Activated T-helper 1 cell treated with anti-CD3 and anti-CD28 coated beads, Interleukin-12 subunit alpha, Interleukin-12 subunit beta, Interleukin-2, Interleukin-4 antibody, amounts not matched to agents 30 ng/mL and 10 ng/mL and 1 ng/mL, durations not matched to agents 14 hours and 24 hours and 36 hours (primary cell): Measurements from ENCODE around the gene RFPL2. TPM values are rescaled to one million over a fixed set of nuclear protein-coding genes. Genes with fewer than 3 reads are reported as not detected.

Experiments used
- DNase-seq: peaks from one replicate; pipeline ENCODE4 v3.0.0; 2021; ENCODE audit warnings: low spot score
- H3K27ac Mint-ChIP-seq: one replicate; pipeline ENCODE4 v1.8.0; 2021; ENCODE audit warnings: mild to moderate bottlenecking, mixed read lengths
- H3K27me3 Mint-ChIP-seq: one replicate; pipeline ENCODE4 v1.8.0; 2022; ENCODE audit warnings: mild to moderate bottlenecking, moderate library complexity, mixed read lengths; ENCODE audit not compliant: insufficient read depth
- H3K36me3 Mint-ChIP-seq: one replicate; pipeline ENCODE4 v1.8.0; 2021; ENCODE audit warnings: low read depth, mixed read lengths
- H3K4me1 Mint-ChIP-seq: one replicate; pipeline ENCODE4 v1.8.0; 2021; ENCODE audit warnings: low read depth, mixed read lengths
- H3K4me3 Mint-ChIP-seq: one replicate; pipeline ENCODE4 v1.8.0; 2021; ENCODE audit warnings: mild to moderate bottlenecking, moderate library complexity, mixed read lengths
- H3K9me3 Mint-ChIP-seq: one replicate; pipeline ENCODE4 v1.8.0; 2021; ENCODE audit warnings: mixed read lengths
- intact Hi-C: fragments of 100-400 bp; cut with micrococcal nuclease; formaldehyde crosslinking; loops from one replicate; pipeline ENCODE4 v1.15.1; 2024
- total RNA-seq: library from RNA; stranded (reverse); gene quantifications from 2 replicates; pipeline ENCODE4 v1.2.3, GENCODE V29; 2022

The RFPL2 gene
- total RNA-seq, 1 donor from 2014 or later = 0.26 TPM

DNA sequence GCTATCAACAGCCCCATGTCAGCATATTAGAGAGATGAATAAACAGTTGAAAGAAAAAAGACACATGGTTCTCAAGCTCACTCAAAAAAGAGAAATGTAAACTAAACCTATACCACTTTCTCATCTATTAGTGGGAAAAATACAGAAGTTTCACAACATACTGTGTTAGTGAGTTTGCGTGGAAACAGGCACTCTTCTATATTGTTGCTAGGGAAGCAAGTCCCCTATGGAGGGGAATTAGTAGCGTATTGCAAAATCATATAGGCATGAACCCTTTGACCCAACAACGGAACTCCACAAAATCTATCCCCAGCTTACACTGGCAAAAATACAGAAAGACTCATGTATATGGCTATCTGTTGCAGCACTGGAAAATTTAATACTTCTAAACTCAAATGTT lies 14.2 kb upstream of the RFPL2 start:
- Mint-ChIP-seq H3K9me3 (no peaks in the 10 kb centered on the region), H3K4me3 (no peak overlapping the region), H3K36me3 (no peaks in the 10 kb centered on the region), H3K4me1 (no peaks in the 10 kb centered on the region), H3K27me3 (peaks cover 39% of the 10 kb centered on the region), H3K27ac (no peak overlapping the region)
- intact Hi-C loops = no loop called here
- no peak for DNase-seq

- Mint-ChIP-seq H3K9me3 (no peaks in the 10 kb centered on the region), H3K36me3 (no peaks in the 10 kb centered on the region), H3K4me3 (no peak overlapping the region), H3K27ac (no peak overlapping the region), H3K4me1 (no peaks in the 10 kb centered on the region), H3K27me3 (peaks cover 40% of the 10 kb centered on the region)
- intact Hi-C loops = no loop called here
- no peak for DNase-seq
These were observed 13.6 kb upstream of the RFPL2 start for GRCh38 chr22:32218470-32218869.

DNA sequence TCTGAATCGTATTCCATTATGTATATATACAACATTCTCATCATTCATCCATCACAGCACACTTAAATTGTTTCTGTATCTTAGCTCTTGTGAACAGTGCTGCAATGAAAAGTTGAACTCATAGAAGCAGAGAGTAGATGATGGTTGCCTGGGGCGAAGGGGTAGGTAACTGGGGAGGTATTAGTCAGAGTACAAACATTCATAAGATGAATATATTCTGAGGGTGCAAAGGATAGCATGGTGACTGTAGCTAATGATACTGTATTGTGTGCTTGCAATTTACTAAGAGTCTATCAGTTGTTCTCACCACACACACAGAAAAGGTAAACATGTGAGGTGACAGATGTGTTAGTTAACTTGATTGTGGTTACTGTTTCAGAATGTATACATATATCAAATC lies 12.6 kb upstream of the RFPL2 start:
- intact Hi-C loops = no loop called here
- Mint-ChIP-seq H3K4me3 (no peak overlapping the region), H3K4me1 (no peaks in the 10 kb centered on the region), H3K36me3 (no peaks in the 10 kb centered on the region), H3K27me3 (peaks cover 40% of the 10 kb centered on the region), H3K27ac (no peak overlapping the region), H3K9me3 (no peaks in the 10 kb centered on the region)
- DNase-seq = no peak

DNA sequence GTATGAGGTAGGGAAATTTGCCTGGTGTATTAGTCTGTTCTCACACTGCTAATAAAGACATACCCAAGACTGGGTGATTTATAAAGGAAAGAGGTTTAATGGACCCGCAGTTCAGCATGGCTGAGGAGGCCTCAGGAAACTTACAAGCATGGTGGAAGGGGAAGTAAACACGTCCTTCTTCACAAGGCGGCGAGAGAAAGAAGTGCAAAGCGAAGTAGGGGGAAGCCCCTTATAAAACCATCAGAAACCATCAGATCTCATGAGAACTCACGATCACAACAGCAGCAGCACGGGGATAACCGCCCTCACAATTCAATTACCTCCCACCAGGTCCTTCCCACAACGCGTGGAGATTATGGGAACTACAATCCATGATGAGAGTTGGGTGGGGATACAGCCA lies 12.0 kb upstream of the RFPL2 start:
- DNase-seq = no peak
- Mint-ChIP-seq H3K36me3 (no peaks in the 10 kb centered on the region), H3K4me3 (no peak overlapping the region), H3K9me3 (no peaks in the 10 kb centered on the region), H3K27me3 (peaks cover 40% of the 10 kb centered on the region), H3K4me1 (no peaks in the 10 kb centered on the region), H3K27ac (no peak overlapping the region)
- intact Hi-C loops = no loop called here

DNA sequence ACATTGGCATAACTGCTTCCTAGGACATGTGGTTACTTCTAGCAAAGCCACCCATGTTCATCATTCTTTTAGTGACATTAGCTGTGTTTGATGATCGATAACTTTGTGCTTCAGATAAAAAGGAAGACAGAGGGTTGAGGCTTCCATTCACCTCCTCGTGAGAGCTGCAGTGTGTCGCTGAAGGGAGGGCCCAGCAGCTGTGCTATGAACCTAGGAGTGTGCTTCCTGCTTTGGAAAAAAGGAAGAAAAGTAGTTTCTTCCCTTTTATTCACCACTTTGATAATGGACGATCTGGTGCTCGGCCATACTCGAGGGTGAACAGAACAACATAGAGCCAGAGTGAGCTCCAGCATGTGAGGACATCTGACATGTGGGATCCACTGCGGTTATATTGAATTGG lies 6.1 kb upstream of the RFPL2 start:
- Mint-ChIP-seq H3K4me1 (peaks cover 12% of the 10 kb centered on the region), H3K27ac (no peak overlapping the region), H3K36me3 (no peaks in the 10 kb centered on the region), H3K9me3 (no peaks in the 10 kb centered on the region), H3K4me3 (no peak overlapping the region), H3K27me3 (peaks cover 15% of the 10 kb centered on the region)
- intact Hi-C loops = no loop called here
- DNase-seq = no peak

GRCh38 chr22:32208681-32209080 lies 3.8 kb upstream of the RFPL2 start:
- DNase-seq = no peak
- H3K4me1 Mint-ChIP-seq = peaks cover 23% of the 10 kb centered on the region
- no peaks in the 10 kb centered on the region for H3K36me3 Mint-ChIP-seq
- no peaks in the 10 kb centered on the region for H3K9me3 Mint-ChIP-seq
- H3K27ac Mint-ChIP-seq = no peak overlapping the region
- H3K27me3 Mint-ChIP-seq = peaks cover 4% of the 10 kb centered on the region
- H3K4me3 Mint-ChIP-seq = no peak overlapping the region
- intact Hi-C loops = loop anchor here (10.0 kb wide), 1 partner anchor 266 kb away; the partner anchor contains the start of gene FBXO7

- H3K4me1 Mint-ChIP-seq = peaks cover 23% of the 10 kb centered on the region
- DNase-seq = no peak
- no peaks in the 10 kb centered on the region for H3K36me3 Mint-ChIP-seq
- H3K9me3 Mint-ChIP-seq = no peaks in the 10 kb centered on the region
- peaks cover 10% of the 10 kb centered on the region for H3K27me3 Mint-ChIP-seq
- no peak overlapping the region for H3K27ac Mint-ChIP-seq
- H3K4me3 Mint-ChIP-seq = no peak overlapping the region
- intact Hi-C loops = loop anchor here (1.0 to 10.0 kb wide), 4 partner anchors 66 to 267 kb away; partner anchors contain the start of gene FBXO7
These were observed 3.2 kb upstream of the RFPL2 start for GRCh38 chr22:32207971-32208480.

GRCh38 chr22:32206774-32207758 lies 2.2 kb upstream of the RFPL2 start:
- intact Hi-C loops = loop anchor here (1.0 to 10.0 kb wide), 4 partner anchors 65 to 268 kb away; partner anchors contain the start of gene FBXO7
- DNase-seq = peak; percentile 30
- H3K27ac Mint-ChIP-seq = no peak overlapping the region
- peaks cover 15% of the 10 kb centered on the region for H3K27me3 Mint-ChIP-seq
- H3K4me3 Mint-ChIP-seq = no peak overlapping the region
- peaks cover 28% of the 10 kb centered on the region for H3K4me1 Mint-ChIP-seq
- H3K9me3 Mint-ChIP-seq = no peaks in the 10 kb centered on the region
- H3K36me3 Mint-ChIP-seq = no peaks in the 10 kb centered on the region

- DNase-seq = no peak
- peaks cover 17% of the 10 kb centered on the region for H3K27me3 Mint-ChIP-seq
- H3K27ac Mint-ChIP-seq = no peak overlapping the region
- no peak overlapping the region for H3K4me3 Mint-ChIP-seq
- no peaks in the 10 kb centered on the region for H3K9me3 Mint-ChIP-seq
- intact Hi-C loops = loop anchor here (10.0 kb wide), 1 partner anchor 269 kb away; the partner anchor contains the start of gene FBXO7
- H3K36me3 Mint-ChIP-seq = no peaks in the 10 kb centered on the region
- H3K4me1 Mint-ChIP-seq = peaks cover 31% of the 10 kb centered on the region
These were observed 1.3 kb upstream of the RFPL2 start for GRCh38 chr22:32205974-32206773.

- Mint-ChIP-seq H3K4me1 (peaks cover 35% of the 10 kb centered on the region), H3K4me3 (peak overlapping the region; percentile 68), H3K27me3 (peaks cover 17% of the 10 kb centered on the region), H3K36me3 (no peaks in the 10 kb centered on the region), H3K27ac (no peak overlapping the region), H3K9me3 (no peaks in the 10 kb centered on the region)
- DNase-seq = no peak
- intact Hi-C loops = loop anchor here (10.0 kb wide), 1 partner anchor 271 kb away; the partner anchor contains the start of gene FBXO7
These were observed 625 bp downstream of the RFPL2 start for GRCh38 chr22:32204040-32204855.

DNA sequence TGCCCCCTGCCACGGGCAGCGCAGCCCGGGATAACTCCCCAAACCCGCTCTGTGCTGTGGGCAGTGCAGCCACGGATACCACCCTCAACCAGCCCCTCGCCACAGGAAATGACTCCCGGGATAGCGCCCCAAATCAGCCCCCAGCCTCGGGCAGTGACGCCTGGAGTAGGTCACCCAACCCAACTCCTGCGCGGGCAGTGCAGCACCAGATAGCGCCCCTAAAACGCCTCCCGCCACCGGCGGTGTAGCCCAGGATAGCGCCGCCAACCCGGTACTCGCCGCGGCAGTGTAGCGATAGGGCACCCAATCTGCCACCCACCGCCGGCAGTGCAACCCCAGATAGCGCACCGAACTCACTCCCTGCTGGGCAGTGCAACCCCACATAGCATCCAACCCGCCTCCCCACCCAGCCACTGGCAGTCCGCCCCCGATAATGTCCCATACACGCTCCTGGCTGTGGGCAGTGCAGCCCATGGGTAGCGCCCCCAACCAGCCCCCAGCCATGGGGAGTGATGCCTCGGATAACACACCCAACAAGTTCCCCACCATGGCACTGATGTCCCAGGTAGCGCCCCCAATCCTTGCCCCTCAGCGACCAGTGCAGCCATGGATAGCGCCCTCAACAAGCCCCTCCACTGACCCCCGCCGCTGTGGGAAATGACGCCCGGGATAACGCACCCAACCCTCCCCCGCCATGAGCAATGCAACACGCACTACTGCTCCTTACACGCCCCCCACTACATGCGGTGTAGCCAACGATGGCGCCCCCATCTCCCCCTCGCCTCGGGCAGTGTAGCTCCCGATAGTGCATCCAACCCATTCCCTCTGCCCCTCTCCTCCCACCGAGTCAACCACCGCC lies 1.5 kb downstream of the RFPL2 start:
- intact Hi-C loops = loop anchor here (10.0 kb wide), 1 partner anchor 271 kb away; the partner anchor contains the start of gene FBXO7
- no peak for DNase-seq
- H3K27ac Mint-ChIP-seq = no peak overlapping the region
- H3K36me3 Mint-ChIP-seq = no peaks in the 10 kb centered on the region
- H3K9me3 Mint-ChIP-seq = no peaks in the 10 kb centered on the region
- H3K4me3 Mint-ChIP-seq = peak overlapping the region; percentile 68
- H3K4me1 Mint-ChIP-seq = peaks cover 34% of the 10 kb centered on the region
- H3K27me3 Mint-ChIP-seq = peaks cover 17% of the 10 kb centered on the region
